Stimulated activated CD8-positive, alpha-beta memory T cell treated with anti-CD3 and anti-CD28 coated beads, Interleukin-4, amount 100 ng/mL, for 1 hour (primary cell): ENCODE results near the gene CIPC.

Experiments used
- DNase-seq, 2 donors: peaks; one replicate each; pipeline ENCODE4 v3.0.0-alpha.2; 2020; ENCODE audit warnings: low read depth in 2 of 2, low spot score in 1 of 2

CIPC gene

DNA sequence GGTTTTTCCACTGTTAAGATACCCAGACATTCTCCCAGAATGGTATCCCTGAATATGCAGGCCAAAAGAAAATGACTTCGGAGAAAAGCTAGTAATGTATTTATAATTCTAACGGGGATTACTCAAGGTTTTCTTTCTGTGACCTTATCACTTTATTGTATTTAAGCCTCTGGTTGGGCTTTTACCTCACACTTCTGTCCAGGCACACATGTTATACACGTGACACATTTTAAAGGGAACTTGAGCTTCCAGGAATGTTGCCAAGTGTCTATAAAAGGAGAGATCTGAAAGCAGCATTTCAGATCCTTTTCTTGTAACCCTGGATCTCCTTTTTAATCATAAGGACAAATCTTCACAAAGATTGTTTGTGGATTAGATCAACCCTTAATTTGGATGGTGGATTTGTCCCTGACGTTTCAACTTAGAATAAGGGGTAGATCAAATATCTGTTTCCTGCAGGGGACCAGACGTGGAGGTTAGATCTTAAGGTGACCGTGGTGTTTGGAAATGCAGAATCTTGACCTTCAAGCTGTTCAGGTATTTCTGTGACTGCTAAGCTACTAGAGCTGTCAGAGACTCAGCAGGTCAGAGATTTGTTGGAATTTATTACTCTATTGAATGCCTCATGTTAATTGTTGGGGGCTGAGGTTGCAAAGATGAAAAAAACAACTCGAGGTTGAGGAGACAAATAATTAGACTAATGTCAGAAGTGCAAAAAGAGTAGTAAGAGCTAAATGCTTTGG, 1.5 kb downstream of the CIPC start:
- no peak for DNase-seq

DNA sequence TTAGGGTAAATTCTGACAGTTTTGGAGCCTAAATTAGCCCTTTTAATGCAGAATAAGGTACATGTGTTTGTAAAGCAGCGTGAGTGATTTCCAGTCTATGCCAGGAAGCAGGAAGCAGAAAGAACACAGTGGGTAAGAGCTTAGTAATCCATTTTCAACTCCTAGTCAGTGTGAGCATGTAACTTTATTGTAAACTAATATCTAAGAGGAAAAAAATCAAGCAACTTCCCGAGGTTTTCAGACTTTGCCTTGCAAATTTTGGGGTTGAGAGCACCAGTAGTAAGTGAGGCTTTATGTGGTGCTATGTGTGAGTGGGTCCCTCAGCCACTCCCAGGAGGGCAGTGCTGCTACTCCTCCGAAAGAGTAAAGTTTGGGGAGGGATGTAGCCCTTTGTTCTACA, 2.9 kb downstream of the CIPC start:
- DNase-seq: no peak

DNA sequence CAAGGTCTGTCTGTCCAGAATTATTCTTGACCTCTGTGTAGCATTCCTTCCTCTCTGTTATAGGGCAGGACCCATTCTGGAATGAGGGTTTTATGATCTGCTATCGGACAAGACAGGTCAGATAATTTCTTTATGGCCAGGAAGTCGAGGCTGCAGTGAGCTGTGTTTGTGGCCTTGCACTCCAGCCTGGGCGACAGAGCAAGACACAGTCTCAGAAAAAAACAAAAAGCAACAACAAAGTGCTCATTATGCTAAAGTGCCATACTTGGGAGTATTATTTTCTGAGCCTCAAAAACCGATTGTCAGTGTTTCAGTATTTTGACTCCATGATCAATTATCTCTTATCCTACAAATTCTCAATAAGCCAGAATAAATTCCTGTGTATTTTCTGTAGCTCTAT, 4.1 kb downstream of the CIPC start:
- no peak for DNase-seq

DNA sequence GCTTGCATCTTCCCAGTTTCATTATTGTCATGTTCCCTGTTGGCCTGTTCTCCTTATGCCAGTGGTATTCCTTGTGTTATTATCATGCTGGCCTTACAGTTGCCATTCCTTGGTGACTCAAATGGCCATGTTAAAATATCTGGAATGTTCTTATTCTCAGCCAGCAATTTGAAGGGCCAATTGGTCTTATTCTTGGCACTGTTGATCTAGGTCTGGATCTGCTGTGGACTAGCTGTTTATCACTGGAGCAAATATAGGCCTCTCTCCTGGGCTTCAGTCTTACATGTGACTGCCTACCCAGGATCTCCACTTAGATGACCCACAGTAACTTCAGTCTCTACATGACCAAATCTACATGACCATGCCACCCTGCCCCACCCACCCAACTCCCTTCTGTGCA, 5.4 kb downstream of the CIPC start:
- no peak for DNase-seq

DNA sequence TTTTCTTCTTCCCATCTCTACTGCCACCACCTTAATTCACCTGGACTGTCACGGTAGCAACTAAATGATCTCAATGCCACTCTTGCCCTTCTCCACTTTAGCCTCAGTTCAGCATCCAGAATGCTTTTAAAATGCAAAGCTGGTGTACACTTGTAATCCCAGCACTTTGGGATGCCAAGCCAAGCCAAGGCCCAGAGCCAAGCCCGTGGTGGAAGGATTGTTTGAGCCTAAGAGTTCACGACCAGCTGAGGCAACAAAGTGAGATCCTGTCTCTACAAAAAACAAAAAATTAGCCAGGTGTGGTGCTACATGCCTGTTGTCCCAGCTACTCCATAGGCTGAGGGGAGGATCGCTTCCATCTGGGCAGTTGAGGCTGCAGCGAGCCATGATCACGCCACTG, 5.9 kb downstream of the CIPC start:
- no peak for DNase-seq

DNA sequence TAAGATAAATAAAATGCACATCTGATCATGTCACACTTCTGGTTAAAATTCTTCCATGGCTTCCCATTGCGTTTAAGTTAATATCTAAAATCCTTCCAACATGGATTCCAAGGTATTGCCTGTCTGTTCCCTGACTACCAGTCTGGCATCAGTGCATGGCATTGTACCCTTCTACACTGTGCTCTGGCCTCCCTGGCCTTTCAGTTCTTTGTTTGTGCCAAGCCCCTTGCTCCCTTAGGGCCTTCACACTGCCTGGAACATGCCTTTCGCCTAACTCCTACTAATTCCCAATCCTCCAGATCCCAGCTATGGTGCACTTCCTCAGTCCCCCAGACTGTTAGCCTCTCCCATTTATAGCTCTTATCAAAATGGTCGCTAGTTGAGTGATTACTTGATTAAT, 6.3 kb downstream of the CIPC start:
- no peak for DNase-seq

DNA sequence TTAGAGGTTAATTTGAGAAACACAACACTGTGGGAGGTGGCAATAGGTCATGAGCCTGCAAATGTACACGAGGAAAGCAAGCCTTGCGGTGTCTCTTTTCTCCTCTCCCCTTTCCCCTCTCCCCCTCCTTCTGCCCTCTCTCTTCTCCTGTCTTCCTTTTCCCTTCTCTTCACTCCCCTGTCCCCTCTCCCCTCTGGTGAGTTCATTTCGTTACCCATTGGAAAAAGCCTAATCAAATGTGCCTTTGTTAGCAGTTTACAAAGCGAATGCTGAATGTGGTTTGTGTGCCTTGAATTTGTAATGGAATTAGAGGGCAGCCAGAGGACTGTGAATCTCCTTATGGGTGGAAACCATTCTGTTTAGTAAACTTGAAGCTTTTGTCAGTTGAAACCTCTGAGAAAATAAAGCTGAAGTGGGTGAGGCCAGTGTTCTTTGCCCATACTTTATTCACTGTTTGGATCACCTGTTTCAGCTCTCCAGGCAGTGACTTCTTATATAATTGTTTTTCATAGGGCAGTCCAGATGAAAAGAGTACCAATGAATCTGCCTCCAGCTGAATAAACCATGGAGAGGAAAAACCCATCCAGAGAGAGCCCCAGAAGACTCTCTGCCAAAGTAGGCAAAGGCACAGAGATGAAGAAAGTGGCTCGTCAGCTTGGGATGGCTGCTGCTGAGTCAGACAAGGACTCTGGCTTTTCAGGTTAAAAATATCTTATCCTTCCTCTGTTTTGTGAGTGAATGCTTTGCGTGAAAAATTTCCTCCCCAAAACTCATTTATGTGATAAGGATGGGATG, 7.3 kb downstream of the CIPC start:
- no peak for DNase-seq

DNA sequence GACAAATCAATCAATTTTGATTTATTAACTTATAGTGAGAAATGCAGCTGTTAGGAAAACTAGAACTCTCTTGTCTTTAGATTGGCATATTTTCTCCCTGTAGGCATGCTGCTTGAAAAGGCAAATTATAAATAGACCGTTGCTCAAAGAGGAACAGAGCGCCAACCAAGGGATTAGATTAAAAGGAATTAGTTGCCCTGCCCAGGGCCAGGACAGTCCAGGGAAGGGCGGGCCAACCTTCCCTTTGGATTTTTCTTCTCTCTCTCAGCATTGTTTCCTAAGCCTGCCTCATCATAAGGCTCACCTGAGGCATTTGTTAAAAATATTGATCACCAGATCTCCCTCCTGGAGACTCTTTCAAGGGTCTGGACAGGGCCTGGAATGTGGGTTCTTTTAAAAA, 8.6 kb downstream of the CIPC start:
- no peak for DNase-seq

DNA sequence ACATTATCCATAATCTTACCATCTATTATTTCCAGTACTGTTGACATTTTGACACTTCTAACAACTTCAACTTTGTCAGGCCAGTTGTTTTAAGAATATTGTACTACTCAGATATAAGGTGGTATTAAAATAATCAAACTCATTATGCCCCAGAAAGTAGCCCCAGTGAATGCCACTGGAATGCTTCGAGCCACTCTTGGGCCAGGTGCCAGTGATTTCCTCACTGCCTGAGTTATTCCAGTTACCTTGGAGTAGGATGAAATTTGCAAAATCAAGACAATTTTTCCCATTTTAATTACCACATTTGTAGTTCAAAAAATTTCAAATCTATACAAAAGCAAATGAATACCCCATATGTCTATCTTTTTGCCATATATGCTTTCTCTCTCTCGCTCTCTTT, 9.2 kb downstream of the CIPC start:
- no peak for DNase-seq

DNA sequence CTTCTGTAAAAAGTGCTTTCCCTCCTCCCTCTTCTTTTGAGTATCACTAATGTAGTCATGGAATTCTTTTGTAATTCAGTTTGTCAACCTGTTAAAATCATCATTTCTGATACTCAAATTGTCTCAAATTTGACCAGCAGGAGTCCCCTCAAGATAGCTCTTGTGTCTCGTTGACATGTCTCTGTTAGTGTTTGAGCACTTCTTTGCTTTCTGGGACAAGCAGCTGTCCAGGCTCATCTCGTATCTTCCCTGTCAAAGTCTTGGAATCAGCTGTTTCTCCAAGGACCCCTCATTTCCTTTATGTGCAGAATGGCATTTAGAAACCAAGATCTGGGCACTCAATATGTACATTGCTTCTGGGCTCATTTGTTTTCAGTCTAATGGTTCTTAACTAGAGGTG, 10.7 kb downstream of the CIPC start:
- no peak for DNase-seq

DNA sequence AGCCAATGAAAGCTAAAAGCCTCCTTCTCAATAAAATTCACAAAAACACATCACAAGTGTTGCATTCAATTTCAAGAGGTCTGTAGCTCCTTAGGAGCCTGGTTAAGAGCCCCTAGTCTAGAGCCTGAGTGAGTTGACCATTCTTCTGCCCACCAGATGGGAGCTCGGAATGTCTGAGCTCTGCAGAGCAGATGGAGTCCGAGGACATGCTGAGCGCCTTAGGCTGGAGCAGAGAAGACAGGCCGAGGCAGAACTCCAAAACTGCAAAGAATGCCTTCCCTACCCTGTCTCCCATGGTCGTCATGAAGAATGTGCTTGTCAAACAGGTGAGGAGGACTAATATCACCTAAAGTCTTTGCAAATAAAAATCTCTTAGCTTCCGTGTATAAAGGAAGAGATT, 11.6 kb downstream of the CIPC start:
- DNase-seq: no peak

DNA sequence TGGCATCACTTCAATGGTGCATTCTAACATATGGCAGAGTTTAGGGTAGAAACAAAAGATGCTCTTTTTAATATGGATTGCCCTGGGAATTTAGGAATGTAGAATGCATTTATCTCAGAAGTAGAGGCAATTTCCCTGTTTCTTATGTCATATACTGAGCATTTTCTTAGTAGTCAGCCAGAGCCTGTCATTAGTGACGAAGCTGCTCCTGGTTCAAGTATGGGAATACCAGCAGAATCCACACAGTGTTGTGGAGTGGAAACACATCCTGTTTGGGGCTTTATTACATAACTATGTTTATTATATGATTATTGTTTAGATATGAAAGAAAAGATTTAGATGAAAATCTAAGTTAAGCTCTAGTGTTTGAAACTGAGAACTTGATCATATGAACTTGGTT, 12.2 kb downstream of the CIPC start:
- DNase-seq: no peak

DNA sequence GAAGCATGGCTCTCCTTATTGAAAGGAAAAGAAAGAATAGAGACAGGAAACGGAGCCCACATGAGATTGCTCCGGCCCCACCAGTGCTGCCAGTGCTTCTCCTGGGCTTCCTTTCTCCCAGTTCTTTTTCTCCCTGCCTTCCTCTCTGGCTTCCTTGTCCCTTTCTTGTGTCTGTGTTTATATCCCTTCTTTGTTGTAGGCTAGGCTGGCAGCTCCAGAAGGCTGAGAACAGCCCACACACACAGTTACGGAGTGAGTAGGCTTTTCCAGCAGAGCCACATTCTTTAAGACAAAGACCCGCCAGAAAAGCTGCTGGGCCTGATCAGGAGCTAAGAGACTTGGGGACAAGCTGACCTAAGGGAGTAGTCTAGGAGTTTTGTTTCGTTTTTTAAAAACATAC, 13.0 kb downstream of the CIPC start:
- DNase-seq: no peak

DNA sequence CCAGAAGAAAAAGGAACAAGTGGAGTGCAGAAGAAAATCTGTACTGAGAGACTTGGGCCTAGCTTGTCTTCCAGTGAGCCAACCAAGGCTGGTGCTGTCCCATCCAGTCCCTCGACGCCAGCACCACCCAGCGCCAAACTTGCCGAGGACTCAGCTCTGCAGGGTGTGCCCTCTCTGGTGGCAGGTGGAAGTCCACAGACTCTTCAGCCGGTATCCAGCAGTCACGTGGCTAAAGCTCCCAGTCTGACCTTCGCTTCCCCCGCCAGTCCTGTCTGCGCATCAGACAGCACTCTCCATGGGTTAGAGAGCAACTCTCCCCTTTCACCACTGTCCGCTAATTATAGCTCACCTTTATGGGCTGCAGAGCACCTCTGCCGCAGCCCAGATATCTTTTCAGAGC, 15.6 kb downstream of the CIPC start:
- no peak for DNase-seq

DNA sequence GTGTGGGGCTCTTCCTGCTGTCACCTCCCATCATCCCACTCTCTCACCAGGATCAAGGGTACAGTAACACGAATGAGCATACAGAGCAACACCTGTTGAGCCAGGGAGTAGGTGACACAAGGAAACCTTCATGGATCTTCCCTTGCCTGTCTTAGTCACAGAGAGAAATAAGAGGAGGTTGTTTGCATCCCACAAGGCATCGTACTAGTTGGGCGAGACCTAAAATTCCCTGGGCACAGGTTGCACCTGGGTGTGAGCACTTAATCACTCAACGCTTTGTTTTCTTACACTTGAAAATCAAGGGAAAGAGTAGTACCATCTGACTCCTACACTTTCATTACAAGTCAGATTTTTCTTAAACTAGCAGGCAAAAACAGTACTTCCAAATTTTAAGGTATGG, 16.6 kb downstream of the CIPC start:
- no peak for DNase-seq

DNA sequence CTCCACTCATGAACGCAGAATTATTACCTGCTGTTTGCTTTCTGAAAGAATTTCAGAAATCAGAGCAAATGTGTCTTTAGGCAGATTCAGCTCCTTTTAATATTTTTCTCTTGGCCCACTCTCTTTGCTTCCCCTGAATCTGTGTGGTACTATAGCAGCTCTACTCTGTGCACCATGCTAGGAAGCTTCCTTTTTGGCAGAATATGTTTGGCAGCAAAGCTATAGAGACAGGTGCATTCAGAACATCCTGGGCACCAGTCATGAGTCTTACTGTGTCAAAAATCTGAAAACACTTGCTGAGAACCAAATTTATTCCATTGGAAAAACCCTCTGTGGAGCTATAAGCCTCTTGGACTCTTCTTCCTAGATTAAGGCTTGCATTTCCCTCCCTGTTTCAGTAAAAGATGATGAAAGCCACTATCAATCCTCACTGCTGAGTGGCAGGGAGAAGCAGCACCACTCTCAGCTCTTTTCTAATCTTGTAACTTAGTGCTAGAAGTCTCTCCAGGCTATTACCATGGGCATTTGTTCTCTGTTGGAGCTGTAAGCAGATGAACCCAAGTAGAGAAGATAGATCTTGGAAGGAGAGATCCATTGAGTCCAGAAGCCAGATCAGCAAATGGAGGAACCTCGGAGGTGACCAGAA, 18.2 kb downstream of the CIPC start:
- DNase-seq: no peak

DNA sequence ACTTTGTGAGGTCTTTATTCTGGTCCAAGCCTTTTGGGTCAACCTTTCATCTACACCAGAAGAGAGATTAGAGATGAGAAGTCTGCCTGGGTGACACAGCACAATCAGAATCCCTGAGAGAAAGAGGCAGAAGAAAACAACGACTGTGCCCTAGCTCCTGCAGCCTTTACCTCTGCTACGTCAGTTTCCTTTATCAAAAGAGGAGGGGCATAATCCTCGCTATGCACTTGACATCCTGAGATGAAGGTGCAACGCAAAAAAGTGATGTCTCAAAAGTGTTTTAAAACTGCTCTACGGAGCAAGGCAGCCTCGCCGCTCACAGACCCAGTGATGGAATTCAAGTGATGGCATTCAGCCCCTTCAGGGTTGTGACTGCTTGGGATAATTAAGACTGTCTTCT, 21.8 kb downstream of the CIPC start:
- no peak for DNase-seq

DNA sequence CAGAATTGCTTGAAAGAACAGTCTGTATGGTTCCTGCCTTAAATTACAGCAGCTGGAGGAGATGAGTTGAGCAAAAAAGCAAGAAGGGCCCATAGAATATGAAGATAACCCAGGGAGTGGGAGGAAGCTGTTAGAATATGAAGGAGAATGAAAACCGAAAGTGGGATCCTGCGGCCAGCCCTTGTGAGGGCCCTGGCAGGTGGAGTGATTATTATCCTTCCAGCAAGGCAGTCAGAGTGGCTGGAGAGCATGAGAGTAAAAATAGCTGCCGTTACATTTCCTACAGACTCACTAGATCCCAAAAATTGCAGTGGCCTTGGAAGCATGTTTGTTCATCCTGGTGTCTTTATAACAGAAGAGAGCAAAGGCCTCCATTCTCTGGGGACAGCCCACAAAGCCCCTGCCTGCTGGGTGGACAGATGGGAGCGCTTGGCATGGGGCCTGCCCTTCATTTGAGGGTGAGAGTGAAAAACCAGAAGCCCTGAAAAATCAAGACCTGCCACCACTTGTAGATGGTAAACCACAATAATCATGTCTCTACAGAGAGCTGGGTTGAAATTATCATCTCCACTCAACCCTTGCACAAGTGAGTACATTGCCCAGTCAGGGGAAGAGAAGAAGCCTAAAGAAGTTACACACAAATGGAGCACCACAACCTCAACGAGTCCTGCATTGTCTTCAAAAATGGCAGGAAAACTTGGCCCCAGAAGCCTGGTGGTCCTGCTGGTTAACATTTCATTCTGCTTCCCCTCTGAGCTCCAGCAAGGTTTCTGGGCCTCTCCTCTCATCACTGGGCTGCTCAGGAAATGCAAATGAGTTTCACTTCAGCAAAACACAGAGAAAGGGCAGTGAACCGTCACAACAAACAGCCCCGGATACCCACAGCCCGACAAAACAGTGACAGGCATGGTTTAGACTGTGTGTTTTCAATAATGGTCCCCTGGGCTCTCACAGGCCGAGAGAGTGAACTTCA, 23.0 kb downstream of the CIPC start:
- DNase-seq: no peak

DNA sequence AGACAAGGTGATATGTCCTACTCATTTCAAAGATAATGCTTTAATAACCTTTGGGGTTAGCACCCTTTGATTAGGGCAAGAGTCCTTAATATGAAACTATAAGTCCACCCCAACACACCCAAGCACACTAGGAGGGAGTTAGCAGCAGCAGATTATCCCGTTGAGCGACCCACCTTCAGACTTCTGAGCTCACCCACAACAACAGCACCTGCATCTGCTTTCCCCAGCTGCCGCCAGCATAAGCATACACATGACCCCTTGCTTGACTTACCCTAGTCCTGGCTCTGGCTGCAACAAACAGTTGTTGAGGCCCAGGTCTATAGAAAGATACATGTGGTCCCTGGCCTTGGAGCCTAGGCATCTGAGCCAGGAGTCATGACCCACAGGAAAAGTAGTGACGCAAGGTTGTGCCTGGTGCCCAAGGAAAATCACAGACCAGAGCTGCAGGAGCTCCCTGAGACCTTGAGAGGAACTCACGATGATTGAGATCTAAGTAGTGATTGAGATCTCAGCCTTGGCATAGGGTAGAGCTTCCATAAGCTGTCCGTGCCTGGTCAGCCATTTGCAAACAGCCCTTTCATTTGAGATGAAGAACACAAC, 24.6 kb downstream of the CIPC start:
- no peak for DNase-seq

DNA sequence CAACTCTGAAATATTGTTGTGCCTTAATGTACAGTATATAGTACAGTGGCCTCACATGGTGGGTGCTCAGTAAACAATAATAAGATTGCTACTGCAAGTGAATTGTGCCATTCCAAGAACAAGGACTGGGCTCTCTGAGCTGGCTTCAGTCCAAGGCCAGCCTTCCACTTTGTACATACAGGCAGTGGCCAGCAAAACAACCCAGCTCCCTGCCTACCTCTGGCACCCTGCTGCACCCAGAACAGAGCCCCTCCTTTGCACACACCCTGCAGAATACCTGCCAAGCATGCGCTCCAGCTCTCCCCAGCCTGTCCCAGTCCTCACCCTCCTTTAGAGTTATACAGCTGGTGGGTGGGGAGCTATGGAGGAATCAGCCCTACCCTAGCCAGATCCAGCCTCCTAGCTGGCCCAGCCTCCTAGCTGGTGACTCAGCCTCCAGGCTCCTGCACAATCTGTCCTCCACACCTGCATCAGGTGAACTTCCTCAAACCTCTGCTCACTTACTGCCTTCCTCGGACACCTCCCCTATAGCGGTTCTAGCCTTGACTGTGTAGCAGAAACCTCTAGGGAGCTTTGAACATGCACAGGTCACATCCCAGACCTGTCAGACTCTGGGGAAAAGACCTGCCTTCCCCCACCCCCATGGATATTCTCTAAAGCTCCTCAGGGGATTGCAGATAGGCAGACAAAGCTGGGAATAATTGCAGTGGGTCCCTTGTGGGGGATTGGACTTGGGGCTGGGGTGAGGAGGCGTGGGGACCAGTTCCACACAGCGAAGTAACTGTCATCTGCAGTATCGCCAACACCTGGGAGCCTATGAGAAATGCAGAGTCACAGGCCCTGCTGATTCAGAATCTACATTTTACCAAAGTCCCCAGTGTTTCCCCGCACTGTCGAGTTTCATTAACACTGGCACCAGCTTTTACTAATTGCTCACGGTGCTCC, 25.6 kb downstream of the CIPC start:
- no peak for DNase-seq
